GM12891 (cell line): Measurements from ENCODE around the gene MYO5B.

Experiments
- POLR2A ChIP-seq: IDR thresholded peaks from 2 replicates; pipeline ENCODE4 v1.6.1; 2011; ENCODE audit warnings: low read depth, low read length, control low read depth
- POLR2AphosphoS5 ChIP-seq: IDR thresholded peaks from 2 replicates; pipeline ENCODE4 v1.6.1; 2011; ENCODE audit warnings: low read depth, low read length, control low read depth
- POU2F2 ChIP-seq: IDR thresholded peaks from 2 replicates; pipeline ENCODE4 v1.6.1; 2011; ENCODE audit warnings: low read depth, mild to moderate bottlenecking, control low read depth, low read length, moderate library complexity
- TAF1 ChIP-seq: IDR thresholded peaks from 2 replicates; pipeline ENCODE4 v1.6.1; 2011; ENCODE audit warnings: low read depth, low read length, control low read depth

GRCh38 chr18:49827996-49828395 lies 367.0 kb downstream of the MYO5B start:
- no peak for TF ChIP-seq POU2F2
- no peak for TF ChIP-seq TAF1
- TF ChIP-seq POLR2A, result no peak
- TF ChIP-seq POLR2AphosphoS5, result no peak
